SK-N-SH (cell line): ENCODE data around the gene ORC6.

ENCODE experiments used
- CHD2 ChIP-seq: fragments of 150-350 bp; IDR thresholded peaks from 2 replicates; pipeline ENCODE4 v1.6.1; 2018; ENCODE audit warnings: low read length; ENCODE audit not compliant: partially characterized antibody
- CTCF ChIP-seq: fragments of 200-600 bp; sonication (generic); IDR thresholded peaks from 2 replicates; pipeline ENCODE4 v1.6.1; 2017; ENCODE audit warnings: antibody characterized with exemption, mild to moderate bottlenecking, moderate library complexity
- MAX ChIP-seq: IDR thresholded peaks from 2 replicates; pipeline ENCODE4 v1.4.0; 2012; ENCODE audit warnings: low read depth
- MXI1 ChIP-seq: IDR thresholded peaks from 2 replicates; pipeline ENCODE4 v1.6.1; 2012; ENCODE audit warnings: mild to moderate bottlenecking, low read depth, low read length, improper control_type of control experiment
- RAD21 ChIP-seq: IDR thresholded peaks from 2 replicates; pipeline ENCODE4 v1.6.1; 2012; ENCODE audit warnings: mild to moderate bottlenecking, low read length
- REST ChIP-seq: IDR thresholded peaks from 2 replicates; pipeline ENCODE4 v1.6.1; 2012; ENCODE audit warnings: mild to moderate bottlenecking, low read depth, low read length, moderate library complexity

GRCh38 chr16:46709469-46710005 is 20.1 kb downstream of the ORC6 start:
- TF ChIP-seq RAD21 (no peak), CTCF (no peak), REST (no peak), MAX (no peak), CHD2 (no peak), MXI1 (no peak)
